Epidermal melanocyte (primary cell): Measurements from ENCODE around the gene ADM.
A peak's percentile ranks its signal among the peaks of the same experiment; 100 is the strongest.

Experiments used
- DNase-seq: peaks from one replicate; pipeline ENCODE4 v3.0.0; 2011; ENCODE audit warnings: low spot score; ENCODE audit not compliant: insufficient read length

The ADM gene

DNA sequence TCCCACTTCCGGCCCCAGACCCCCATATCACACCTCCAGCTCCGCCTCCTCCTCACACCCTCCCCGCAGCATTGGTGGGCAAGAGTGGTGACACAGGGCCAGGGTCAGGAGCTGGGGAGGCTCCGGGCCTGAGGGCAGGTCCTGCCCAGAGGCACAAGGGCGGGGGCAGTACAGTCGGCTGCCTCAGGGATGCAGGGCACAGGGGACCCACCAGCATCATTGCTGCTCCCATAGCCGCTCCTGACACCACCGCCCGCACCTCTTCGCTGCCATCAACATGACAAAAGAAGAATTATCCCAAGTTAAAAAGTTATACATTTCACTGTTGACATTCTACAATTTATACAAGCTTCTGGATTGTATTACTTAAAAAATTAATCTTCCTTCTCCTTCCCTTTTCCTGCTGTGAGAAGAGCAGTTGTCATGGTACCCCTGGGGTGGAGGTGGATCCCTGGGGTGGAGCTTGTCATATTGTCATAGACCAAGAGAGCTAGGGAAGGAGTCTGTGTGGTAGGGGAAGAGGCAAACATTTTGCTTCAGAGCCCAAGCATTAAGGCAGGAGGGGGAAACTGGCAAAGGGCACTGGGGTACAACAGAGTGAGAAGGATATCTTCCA lies 15.0 kb upstream of the ADM start:
- DNase-seq: no peak

DNA sequence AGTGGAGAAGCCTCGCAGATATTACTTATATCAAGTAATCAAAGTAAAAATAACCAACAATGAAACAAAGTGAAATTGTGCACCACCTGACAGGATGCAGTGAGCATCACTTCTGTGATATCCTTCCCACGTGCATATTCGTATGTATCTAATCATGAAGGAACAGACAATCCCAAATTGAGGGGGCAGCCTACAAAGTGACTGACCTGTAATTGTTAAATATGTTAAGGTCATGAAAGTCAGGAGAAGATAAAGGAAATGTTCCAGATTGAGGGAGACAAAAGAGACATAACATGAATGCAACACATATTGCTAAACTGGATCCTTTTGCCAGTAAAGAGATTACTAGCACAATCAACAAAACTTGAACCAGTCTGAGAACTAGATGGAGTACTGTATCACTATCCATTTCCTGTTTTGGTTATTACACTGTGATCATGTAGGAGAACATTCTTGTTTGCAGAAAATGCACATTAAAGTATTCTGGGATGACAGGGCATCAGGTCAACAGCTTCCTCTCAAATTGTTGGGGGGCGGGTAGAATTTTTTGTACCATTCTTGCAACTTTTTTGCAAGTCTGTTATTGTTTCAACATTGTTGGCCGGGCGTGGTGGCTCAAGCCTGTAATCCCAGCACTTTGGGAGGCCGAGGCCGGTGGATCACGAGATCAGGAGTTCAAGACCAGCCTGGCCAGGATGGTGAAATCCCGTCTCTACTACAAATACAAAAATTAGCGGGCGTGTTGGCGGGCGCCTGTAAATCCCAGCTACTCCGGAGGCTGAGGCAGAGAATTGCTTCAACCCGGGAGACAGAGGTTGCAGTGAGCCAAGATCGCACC lies 12.9 kb upstream of the ADM start:
- DNase-seq: no peak

GRCh38 chr11:10293423-10294289 lies 11.2 kb upstream of the ADM start, which contains the start of gene SBF2:
TSS of gene SBF2 (minus strand) at chr11:10294219. CDS start at chr11:10294069, 150 bp downstream.
- peak; percentile 72 for DNase-seq

DNA sequence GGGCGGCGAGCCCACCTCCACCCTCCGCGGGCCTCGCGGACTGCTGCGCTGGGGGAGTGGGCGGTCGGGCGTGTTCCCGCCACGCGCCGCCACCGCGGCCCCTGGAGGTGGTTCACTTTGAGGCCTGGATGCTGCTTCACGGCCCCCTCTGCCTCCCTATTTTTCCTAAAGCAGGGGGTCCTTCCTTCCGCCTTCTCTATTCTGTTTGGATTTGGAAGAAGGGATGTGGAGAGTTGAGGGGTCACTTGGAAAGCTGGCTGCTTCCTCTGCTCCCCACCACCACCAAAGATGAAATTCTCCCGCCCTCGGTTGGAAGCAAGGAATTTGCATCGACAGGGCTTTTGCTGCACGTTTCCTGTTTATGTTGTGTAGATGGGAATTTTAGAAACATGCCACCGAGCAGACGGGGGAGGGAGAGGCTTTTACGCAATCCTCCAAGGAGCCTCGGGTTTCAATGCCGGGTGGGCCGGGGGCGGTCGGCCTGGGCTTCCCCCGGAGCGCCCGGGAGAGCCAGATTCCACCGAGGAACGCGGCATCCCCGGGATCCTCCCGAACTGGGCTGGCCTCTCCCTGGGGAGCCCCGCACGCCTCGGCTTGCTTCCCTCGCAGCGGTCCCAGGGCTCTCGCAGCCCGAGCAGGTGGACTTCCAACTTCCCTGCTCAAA lies 10.5 kb upstream of the ADM start:
- DNase-seq: no peak

DNA sequence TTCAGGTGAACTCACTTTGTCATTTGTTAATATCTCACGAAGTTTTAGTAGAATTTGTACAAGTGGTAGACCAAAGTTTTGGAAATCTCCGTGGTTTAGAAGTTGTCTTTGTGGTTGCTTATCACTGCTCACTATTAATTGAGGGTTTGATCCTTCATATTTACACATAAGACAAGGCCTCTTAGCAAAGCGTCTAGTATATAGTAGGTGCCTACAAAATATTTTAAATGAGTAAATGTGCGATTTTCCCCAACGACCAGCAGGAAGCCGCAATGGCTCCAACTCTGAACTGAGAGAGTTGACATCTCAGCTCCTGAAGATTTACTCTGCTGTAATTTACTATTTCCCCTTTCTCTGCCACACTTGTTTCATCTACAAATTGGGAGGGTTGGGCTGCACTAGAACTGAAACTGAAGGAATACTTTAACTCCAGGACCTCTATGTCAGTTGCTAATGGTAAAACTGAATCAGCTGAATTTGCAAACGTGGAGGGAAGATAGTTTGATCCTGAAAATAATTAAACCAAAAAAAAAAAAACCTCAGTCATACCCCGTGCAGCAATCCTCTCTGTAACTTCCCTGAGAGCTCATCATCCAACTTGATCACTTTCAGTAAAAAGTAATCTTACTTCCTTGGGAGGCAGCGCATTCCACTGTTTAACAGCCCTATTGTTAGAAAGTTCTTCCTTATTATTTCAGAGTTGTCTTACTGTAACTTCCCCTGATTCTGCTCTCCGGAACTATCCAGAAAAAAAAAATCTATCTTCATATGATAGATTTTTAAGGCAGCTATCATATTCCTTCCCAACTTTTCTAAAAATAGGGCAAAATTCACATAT lies 9.6 kb upstream of the ADM start:
- DNase-seq: no peak

- DNase-seq: no peak
Observed at GRCh38 chr11:10298342-10298741, 6.5 kb upstream of the ADM start.

DNA sequence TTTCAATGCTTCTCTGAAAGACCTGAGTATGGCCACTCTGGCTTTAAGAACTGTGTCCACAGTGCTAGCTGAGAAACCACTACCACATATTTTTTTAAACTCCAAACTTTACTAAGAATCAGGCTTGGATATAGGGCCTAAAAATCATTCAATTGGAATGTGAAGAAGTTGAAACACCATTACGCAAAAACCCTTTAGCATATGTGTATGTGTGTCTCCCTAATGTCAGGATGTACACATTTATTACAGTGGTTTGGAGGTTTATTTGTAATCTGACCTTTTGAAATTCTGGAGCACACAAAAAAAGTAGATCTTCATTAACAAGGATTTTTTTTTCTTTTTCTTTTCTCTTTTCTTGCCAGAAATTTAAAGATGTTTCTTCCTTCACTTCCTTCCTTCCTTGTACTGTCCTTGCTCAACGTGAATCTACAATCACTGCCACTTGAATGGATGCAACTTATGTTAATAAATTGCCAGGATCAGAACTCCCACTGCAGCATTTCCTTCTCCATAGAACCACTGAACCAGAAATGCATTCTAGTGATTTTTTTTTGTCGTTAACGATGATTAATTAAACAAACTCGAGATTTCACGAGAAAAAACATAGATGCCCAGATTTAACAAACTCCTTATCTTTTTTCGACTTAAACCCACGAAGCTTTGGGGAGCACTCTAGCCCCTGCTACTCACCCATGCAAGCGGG lies 3.1 kb upstream of the ADM start:
- no peak for DNase-seq

- DNase-seq: no peak
Observed at GRCh38 chr11:10302359-10302743, 2.5 kb upstream of the ADM start.

DNA sequence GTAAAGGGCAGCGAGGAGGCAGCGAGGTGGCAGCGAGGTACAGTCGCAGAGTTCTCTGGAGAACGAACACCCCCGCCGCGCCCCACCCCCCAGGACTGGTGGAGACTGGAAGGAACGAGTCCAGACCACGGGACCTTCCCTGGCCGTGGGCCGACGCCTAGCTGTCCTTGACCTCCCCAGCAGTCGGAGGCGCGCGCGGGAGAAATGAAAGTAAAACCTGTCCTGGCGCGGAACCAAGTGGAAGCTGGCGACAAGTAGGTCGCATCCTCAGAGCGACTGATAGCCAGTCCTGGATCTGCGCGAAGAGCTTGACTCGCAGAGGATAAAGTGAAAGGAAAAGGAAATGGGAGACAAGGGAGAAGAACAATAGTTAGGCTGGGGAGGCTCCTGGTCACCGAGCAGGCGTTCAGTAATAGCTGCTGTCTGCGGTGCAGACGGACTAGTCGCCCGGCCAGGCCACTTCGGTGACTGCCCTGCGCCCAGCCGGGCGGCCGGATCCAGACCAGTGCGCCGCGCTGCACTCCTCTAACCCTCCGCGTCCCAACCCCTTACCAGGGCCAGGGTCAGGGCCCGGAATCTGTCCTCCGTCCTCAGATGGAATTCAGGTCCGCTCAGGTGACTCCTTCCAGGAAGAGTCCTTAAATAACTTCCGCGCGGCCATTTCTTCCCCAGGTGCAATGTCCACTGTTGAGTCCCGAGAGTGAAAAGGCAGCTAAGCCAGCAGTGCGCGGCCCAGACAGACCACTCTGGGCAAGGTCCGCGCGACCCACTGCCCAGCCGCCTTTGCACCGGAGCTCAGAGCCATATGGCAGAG lies 1.9 kb upstream of the ADM start:
- no peak for DNase-seq

- no peak for DNase-seq
Observed at GRCh38 chr11:10303558-10304363, 1.1 kb upstream of the ADM start.

DNA sequence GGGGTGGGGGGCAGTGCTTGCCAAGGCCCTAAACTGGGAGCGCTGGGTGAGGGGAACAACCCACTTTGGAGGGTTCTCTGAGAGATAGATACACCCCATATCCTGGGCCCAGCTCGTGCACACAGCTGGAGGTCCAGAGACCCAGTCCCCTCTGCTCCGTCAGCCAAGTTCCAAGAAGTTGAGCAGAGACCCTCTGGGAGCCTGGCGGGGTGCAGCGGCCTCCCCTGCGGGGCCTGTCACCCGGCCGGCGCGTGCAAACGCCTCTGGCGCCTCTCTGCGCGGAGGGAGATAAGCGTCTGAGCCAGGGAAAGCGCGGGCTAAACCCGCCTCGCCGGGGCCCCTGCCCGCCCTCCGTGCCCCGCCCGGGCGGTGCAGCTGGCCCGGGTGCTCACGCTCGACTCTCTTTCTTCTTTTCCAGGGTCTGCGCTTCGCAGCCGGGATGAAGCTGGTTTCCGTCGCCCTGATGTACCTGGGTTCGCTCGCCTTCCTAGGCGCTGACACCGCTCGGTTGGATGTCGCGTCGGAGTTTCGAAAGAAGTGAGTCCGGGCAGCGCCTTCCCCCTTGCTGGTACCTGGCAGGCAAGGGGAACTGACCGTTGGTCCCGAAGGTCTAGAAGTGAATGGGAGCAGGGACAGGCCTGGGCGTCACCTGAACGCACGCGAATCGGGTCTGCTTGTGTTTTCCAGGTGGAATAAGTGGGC lies 540 bp downstream of the ADM start:
- DNase-seq: no peak

GRCh38 chr11:10305964-10306918 lies 1.4 kb downstream of the ADM start:
- DNase-seq: no peak

DNA sequence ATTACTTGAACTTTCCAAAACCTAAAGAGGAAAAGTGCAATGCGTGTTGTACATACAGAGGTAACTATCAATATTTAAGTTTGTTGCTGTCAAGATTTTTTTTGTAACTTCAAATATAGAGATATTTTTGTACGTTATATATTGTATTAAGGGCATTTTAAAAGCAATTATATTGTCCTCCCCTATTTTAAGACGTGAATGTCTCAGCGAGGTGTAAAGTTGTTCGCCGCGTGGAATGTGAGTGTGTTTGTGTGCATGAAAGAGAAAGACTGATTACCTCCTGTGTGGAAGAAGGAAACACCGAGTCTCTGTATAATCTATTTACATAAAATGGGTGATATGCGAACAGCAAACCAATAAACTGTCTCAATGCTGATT lies 2.1 kb downstream of the ADM start:
- DNase-seq: no peak

DNA sequence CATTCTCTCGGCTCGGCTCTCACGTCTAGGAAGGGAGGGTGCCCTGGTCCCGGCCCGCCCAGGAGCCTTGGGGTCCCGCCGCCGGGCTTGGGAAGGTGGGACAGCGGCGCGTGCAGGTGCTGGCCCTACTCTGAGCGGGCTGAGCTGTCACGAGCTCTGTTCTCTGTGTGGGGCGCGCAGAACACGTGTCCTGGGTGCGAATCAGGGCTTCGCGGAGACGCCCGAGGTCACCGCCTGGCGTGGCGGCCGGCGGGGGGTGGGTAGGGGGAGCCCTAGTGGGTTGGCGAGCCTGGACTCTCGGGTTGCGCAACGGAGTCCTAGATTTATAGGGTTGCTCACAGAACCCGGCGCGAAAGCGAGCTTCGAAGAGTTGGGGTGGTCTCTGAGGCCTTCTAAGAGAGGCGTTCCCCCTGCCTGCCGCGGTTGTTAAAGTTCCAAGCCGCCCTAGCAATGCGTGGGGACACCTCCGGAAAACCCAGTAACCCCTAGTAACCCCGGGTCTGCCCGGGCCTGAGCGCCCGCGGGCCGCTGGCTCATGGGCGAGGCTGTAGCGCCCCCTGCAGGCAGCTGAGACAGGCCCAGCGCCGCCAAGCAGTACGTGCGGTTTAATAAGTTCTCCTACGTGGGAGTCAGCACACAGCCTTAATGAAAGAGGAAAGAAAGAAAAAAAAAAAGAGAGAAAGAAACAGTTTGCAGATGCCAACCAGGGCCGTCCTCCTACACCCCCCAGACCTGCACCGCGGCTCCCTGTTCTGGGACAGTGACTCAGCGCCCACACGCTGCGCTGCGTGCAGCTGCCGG lies 2.7 kb downstream of the ADM start:
- peak; percentile 80 for DNase-seq

- no peak for DNase-seq
Observed at GRCh38 chr11:10308201-10308954, 3.5 kb downstream of the ADM start.
